SIG-M5 treated with dmso at 0.1 percent for 504 hours (cell line): ENCODE measurements around the gene PROB1.

Experiments
- DNase-seq: peaks from one replicate; lab custom pipeline; 2025; ENCODE audit not compliant: unreplicated experiment; lab: John Stamatoyannopoulos, UW

PROB1 gene

GRCh38 chr5:139341689-139342422 is 53.0 kb downstream of the PROB1 start, which contains the start of gene PAIP2:
PAIP2 (plus strand) TSS chr5:139341854; CDS start chr5:139363785, 21,931 bp downstream.
- DNase-seq = peak; percentile 98

- no peak for DNase-seq
Measured at GRCh38 chr5:139341187-139341688, 53.7 kb downstream of the PROB1 start.
